Measurements from ENCODE around the gene RAB8B.

The RAB8B gene

DNA sequence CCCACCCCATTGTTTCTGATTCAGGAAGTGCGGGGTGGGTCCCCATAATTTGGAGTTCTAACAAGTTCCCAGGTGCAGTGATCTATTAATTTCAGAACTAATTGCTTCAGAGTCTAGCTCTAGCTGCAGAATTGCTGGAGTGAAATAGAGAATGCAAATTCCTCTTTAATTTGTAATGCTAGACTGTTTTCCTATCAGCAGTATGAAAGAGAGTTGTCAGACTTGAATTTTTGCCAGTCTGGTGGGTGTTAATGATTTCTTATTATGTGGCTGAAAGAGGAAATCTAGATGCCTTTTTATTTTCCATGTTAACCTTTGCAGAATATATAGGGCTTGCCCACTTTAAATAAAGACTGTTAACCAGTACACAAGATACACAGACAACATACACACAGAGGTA is 111.7 kb downstream of the RAB8B start:
- FAIRE-seq (no peak), DNase-seq (ENCODE audit: insufficient read length, low spot score) (no peak)

DNA sequence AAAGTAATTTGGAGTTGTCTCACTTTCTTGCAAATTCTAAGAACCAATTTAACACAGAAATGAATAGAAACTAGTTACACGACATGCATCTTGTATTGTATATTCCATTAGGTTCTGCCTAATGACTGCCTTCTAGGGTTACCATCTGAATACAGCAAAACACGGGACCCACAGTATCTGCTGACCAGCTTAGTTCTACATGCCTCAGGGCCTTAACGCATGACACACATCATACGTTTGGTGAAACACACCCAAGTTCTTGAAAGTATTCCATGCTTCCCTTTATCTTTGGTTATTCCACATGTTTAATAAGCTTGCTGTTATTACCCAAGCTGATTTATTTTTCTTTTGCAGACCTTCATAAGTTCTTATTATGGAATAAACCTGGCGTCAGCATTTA is 115.9 kb downstream of the RAB8B start:
- DNase-seq (ENCODE audit: insufficient read length, low spot score) (no peak), FAIRE-seq (no peak)

DNA sequence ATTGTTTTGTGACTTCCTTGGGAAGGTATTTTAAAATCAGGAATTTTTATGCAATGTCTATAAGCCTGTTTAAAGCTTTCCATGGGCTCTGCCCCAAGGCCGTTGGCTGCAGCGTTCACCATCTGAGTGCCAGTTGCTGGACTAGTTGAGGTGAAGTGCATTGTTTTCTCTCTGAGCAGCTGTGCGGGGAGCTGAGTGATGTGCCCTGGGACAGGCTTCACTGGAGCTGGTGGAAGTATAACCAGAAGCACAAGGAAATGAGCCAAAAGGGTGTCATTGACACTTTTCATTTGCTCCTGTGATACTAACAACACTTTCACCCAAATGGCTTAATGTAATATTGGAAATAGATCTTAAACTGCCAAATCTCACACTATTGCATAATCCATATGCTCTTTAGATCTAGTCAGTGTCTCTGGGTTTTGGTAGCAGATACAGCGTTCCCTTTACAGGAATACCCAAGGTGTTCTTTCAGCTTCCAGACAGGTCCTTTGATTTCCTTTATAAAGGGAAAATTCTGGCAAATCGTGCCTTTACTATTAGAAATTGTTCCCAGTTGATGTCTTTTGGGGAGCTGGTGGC is 117.2 kb downstream of the RAB8B start:
- DNase-seq (ENCODE audit: insufficient read length, low spot score) (no peak), FAIRE-seq (no peak)

DNA sequence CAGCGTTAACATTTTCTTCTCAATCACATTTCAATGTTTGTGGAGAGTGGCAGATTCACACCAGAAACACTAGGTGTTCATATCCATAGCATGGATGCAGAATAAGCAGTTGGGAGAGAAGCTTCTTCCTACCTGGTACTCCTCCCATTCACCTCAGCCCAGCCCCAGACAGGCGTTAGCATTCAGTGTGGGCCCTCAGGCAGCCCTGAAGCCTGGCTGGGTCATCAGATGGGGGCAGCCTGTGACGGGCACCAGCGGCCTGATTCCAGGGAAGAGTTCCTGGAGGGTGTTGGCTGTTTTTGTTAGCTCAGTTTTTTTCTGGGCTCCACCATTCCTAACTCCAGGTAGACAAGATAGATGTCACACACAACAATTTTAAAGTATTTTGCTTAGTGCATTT is 119.1 kb downstream of the RAB8B start:
- no peak for DNase-seq (ENCODE audit: insufficient read length, low spot score)
- FAIRE-seq, result no peak

DNA sequence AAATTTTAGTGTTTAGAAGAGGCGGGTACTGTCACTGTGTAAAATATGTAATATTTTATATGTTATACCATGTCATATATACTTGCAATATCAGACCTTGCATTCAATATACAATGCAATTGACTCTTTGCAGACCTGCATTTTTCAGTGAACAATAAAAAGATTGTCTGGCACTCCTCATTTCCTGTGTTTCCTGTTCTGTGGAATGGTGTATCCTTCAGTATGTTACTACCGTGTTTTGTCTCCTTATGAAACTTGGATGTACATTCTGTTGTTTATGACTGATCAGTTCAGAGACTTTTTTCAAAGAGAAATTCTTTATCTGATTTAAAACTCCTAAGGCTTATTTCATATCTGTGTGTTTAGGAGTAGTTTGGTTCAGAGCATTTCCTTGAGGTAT is 119.5 kb downstream of the RAB8B start:
- no peak for FAIRE-seq
- DNase-seq (ENCODE audit: insufficient read length, low spot score), result no peak

DNA sequence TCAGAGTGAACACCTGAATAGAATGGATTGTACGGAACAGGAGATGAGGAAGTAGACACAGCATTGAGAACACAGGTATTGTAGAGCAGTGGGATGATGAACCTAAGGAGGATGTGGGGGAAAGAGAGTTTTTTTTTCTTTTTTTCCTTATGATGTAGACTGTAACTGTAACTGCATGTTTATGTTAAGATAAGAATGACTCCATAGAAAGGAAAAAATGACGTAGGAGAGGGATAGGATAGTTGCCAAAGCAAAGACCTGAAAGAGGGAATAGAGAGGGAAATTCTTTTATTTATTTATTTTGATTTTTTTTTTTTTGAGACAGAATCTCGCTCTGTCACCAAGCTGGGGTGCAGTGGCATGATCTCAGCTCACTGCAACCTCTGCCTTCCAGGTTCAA is 121.2 kb downstream of the RAB8B start:
- FAIRE-seq, result no peak

DNA sequence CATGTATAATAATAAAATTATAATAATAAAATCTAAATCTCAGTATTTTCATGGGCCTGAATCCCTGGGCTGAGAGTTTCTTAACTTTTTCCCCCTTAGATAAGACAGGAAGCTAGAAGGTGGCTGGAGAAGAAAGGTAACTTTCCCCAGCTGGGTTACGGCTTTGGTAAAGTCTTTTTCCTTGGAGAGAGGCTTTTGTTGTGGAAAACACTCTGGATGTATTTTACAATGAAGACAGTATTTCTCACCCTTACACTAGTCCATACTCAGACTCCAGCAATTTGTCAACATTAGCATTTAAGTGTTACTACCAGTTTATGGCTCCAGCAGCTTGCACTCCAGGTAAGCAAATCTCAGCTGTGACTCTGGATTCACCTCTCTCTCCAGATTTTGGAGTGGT is 122.9 kb downstream of the RAB8B start:
- DNase-seq (ENCODE audit: insufficient read length, low spot score) (no peak), FAIRE-seq (no peak)

More for the DNA sequence above, 121.2 kb downstream of the RAB8B start:
- DNase-seq (ENCODE audit: insufficient read length, low spot score), result no peak

DNA sequence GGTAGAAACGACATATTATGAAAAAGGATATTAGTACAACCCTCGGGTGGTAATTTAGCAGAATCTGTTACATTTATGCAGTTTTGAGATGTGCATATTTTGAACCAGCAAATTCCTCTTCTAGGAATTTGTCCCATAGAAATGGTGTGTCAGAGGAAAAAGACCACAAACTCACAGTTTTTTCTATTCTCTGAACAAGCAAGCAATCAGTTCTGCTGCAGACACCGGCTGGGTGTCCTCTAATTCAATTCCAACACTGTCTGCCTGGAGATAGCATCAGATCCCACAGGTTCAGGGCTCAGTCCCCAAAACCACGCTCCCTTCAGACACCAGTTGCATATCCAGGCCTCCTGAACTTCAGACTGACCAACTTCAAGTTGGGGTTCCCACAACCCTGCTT is 124.4 kb downstream of the RAB8B start:
- DNase-seq (ENCODE audit: insufficient read length, low spot score), result no peak
- FAIRE-seq, result no peak

DNA sequence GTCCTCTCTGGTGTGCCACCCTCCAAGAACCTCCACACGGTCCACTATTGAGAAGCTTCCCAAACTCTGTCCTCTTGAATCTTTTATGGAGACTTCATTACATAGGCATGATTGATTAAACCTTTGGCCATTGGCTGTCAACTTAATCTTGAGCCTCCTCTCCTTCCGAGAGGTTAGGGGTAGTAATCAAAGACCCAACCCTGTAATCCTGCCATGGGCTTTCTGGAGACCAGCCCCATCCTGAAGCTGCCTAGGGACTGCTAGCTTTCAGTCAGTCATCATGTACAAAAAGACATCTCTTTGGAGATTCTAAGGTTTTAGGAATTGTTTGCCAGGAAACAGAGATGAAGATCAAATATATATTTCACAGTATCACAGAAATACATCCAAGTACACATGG is 125.0 kb downstream of the RAB8B start:
- DNase-seq (ENCODE audit: insufficient read length, low spot score), result no peak
- FAIRE-seq, result no peak
